ENCODE results near the gene MUC13.

Gene MUC13

GRCh38 chr3:124896824-124897526 is 37.6 kb downstream of the MUC13 start:
- no peak overlapping the region for H3K4me3 ChIP-seq (ENCODE audit: low read depth, low read length)
- no peak for TF ChIP-seq CTCF (IDR thresholded peaks at IDR 0.05; ENCODE audit: insufficient read depth, low read length, missing control alignments)
- ChIA-PET CTCF (interaction anchor here (0.6 to 3.7 kb wide), 7 partner anchors 14 to 136 kb away, joined by 3 to 18 read pairs (median 4); no protein-coding TSS in a partner anchor), POLR2A (no interaction called here)
- no peak for DNase-seq (ENCODE audit: low read depth, low spot score)

- TF ChIP-seq CTCF (IDR thresholded peaks at IDR 0.05; ENCODE audit: insufficient read depth, low read length, missing control alignments) = no peak
- no peak overlapping the region for H3K4me3 ChIP-seq (ENCODE audit: low read depth, low read length)
- ChIA-PET POLR2A (interaction anchor here (0.6 kb wide), 1 partner anchor 127 kb away, joined by 3 read pairs; no protein-coding TSS in a partner anchor), CTCF (interaction anchor here (0.9 to 3.7 kb wide), 8 partner anchors 9 to 207 kb away, joined by 3 to 18 read pairs (median 4); no protein-coding TSS in a partner anchor)
- no peak for DNase-seq (ENCODE audit: low read depth, low spot score)
These were observed 38.8 kb downstream of the MUC13 start for GRCh38 chr3:124895756-124896155.

- no peak for DNase-seq (ENCODE audit: low read depth, low spot score)
- TF ChIP-seq CTCF (IDR thresholded peaks at IDR 0.05; ENCODE audit: insufficient read depth, low read length, missing control alignments) = no peak
- H3K4me3 ChIP-seq (ENCODE audit: low read depth, low read length) = no peak overlapping the region
- CTCF ChIA-PET = interaction anchor here (0.5 to 5.6 kb wide), 4 partner anchors 9 to 326 kb away, joined by 3 to 59 read pairs (median 3); no protein-coding TSS in a partner anchor
- POLR2A ChIA-PET = no interaction called here
These were observed 41.0 kb downstream of the MUC13 start for GRCh38 chr3:124893526-124893925.

GRCh38 chr3:124890573-124891190 is 43.9 kb downstream of the MUC13 start:
- no peak for TF ChIP-seq CTCF (IDR thresholded peaks at IDR 0.05; ENCODE audit: insufficient read depth, low read length, missing control alignments)
- DNase-seq (ENCODE audit: low read depth, low spot score) = no peak
- ChIA-PET CTCF (interaction anchor here (0.7 to 5.6 kb wide), 8 partner anchors 9 to 288 kb away, joined by 3 to 59 read pairs (median 10); no protein-coding TSS in a partner anchor), POLR2A (interaction anchor here (0.6 kb wide), 1 partner anchor 292 kb away, joined by 4 read pairs; no protein-coding TSS in a partner anchor)
- H3K4me3 ChIP-seq (ENCODE audit: low read depth, low read length) = no peak overlapping the region

GRCh38 chr3:124888482-124889441 is 45.8 kb downstream of the MUC13 start:
- ChIA-PET POLR2A (no interaction called here), CTCF (interaction anchor here (0.6 to 5.6 kb wide), 6 partner anchors 11 to 623 kb away, joined by 3 to 59 read pairs (median 18); no protein-coding TSS in a partner anchor)
- no peak for TF ChIP-seq CTCF (IDR thresholded peaks at IDR 0.05; ENCODE audit: insufficient read depth, low read length, missing control alignments)
- H3K4me3 ChIP-seq (ENCODE audit: low read depth, low read length) = no peak overlapping the region
- DNase-seq (ENCODE audit: low read depth, low spot score) = no peak
